ENCODE results near the gene GLIPR1.
"Not testable (repeated sequence)": the region's sequence is repeated elsewhere in the genome, so short reads cannot be mapped to it uniquely, and the experiment has no call there.

Gene GLIPR1

GRCh38 chr12:75521224-75521623 is 40.7 kb downstream of the GLIPR1 start:
- DNase-seq (ENCODE audit: low read depth): not testable (repeated sequence)

- not testable (repeated sequence) for DNase-seq (ENCODE audit: low read depth)
Measured at GRCh38 chr12:75522124-75522523, 41.6 kb downstream of the GLIPR1 start.

GRCh38 chr12:75525263-75525662 is 44.7 kb downstream of the GLIPR1 start:
- no peak for DNase-seq (ENCODE audit: low read depth)

GRCh38 chr12:75526655-75527511 is 46.3 kb downstream of the GLIPR1 start:
- peak; percentile 81 for DNase-seq (ENCODE audit: low read depth)

GRCh38 chr12:75528272-75528671 is 47.7 kb downstream of the GLIPR1 start:
- DNase-seq (ENCODE audit: low read depth): no peak

GRCh38 chr12:75528692-75529091 is 48.1 kb downstream of the GLIPR1 start:
- no peak for DNase-seq (ENCODE audit: low read depth)

GRCh38 chr12:75529316-75529715 is 48.8 kb downstream of the GLIPR1 start:
- no peak for DNase-seq (ENCODE audit: low read depth)

GRCh38 chr12:75529826-75530225 is 49.3 kb downstream of the GLIPR1 start:
- DNase-seq (ENCODE audit: low read depth): no peak

- no peak for DNase-seq (ENCODE audit: low read depth)
Measured at GRCh38 chr12:75533239-75533638, 52.7 kb downstream of the GLIPR1 start.

- no peak for DNase-seq (ENCODE audit: low read depth)
Measured at GRCh38 chr12:75539889-75540288, 59.3 kb downstream of the GLIPR1 start.

GRCh38 chr12:75542942-75543341 is 62.4 kb downstream of the GLIPR1 start:
- DNase-seq (ENCODE audit: low read depth): peak; percentile 32

GRCh38 chr12:75543529-75543928 is 63.0 kb downstream of the GLIPR1 start:
- DNase-seq (ENCODE audit: low read depth): no peak

GRCh38 chr12:75545636-75546035 is 65.1 kb downstream of the GLIPR1 start:
- DNase-seq (ENCODE audit: low read depth): no peak

- no peak for DNase-seq (ENCODE audit: low read depth)
Measured at GRCh38 chr12:75548879-75549278, 68.3 kb downstream of the GLIPR1 start.

- no peak for DNase-seq (ENCODE audit: low read depth)
Measured at GRCh38 chr12:75549989-75550388, 69.4 kb downstream of the GLIPR1 start.

- DNase-seq (ENCODE audit: low read depth): no peak
Measured at GRCh38 chr12:75550401-75551240, 70.1 kb downstream of the GLIPR1 start.

- no peak for DNase-seq (ENCODE audit: low read depth)
Measured at GRCh38 chr12:75551477-75551876, 70.9 kb downstream of the GLIPR1 start.

GRCh38 chr12:75553398-75553797 is 72.8 kb downstream of the GLIPR1 start:
- no peak for DNase-seq (ENCODE audit: low read depth)

Measured in ELR (cell line).